ENCODE results near the gene ATP1A2. TPM values are rescaled to one million over a fixed set of nuclear protein-coding genes. Genes with fewer than 3 reads are reported as not detected.
A peak's percentile ranks its signal among the peaks of the same experiment; 100 is the strongest.
"Not testable (repeated sequence)": the region's sequence is repeated elsewhere in the genome, so short reads cannot be mapped to it uniquely, and the experiment has no call there.

Gene ATP1A2
- total RNA-seq, 2 donors from 2014 or later: 1.8 to 12.1 TPM

DNA sequence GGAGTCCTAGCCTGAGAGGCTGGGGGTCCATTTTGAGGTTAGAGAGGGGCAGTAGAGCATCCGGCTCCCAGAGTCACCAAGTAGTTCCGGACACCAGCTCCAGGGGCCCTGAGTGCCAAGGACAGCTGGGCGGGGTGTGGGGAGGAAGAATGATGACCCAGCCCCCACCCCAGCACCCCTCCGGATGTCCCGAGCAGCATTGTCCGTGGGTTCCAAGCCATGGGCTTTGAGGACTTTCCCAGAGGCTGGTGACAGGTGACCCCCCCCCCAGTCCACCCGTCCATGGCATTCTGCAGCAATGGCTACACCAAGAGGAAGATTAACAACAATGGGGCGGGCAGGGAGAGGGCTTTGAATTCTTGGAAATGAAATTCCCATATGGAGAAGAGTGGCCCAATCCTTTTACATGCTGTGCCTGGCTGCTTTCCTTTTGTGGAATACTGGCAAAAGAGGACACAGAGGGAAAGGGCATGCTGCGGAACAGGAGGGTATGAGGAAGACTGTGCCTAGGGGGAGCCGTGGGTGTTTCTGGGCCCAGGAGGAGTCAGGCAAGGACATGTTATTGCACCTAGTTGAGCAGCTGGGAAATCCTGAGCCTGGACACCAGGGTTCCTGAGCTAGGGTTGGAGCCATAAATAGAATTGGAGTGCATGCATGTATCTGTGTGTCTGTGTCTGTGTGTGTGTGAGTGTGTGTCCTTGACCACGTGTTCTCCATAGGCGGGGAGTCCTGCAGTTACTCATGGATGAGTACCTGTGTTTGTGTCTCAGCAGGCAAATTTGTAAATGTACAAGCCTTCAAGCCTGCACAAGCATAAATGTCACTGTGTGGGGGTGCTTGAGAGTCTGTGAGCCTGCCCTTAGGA, 956 bp downstream of the ATP1A2 start:
- ATAC-seq (no peak), DNase-seq (no peak)
- intact Hi-C loops (cut with DNase I, micrococcal nuclease): no loop called here

DNA sequence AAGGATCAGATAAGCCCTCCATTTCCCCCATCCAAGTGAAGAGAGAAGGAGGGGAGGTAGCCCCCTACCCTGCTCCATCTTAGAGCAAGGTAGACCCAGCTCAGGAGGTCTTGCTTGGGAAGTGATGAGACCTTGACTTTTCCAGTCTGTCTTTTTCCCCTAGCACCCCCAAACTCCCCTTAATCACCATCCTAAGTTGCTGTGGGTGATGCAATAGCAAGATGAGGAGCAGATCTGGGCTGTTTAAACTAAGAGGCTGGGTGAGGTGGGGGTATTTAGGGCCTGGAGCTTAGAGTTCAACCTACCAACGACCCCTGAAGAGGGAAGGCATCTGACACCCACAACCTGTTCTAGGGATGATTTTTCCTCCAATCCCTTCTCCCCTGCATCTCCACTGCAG, 1.7 kb downstream of the ATP1A2 start:
- no peak for DNase-seq
- no peak for ATAC-seq
- intact Hi-C loops (cut with DNase I, micrococcal nuclease): no loop called here

DNA sequence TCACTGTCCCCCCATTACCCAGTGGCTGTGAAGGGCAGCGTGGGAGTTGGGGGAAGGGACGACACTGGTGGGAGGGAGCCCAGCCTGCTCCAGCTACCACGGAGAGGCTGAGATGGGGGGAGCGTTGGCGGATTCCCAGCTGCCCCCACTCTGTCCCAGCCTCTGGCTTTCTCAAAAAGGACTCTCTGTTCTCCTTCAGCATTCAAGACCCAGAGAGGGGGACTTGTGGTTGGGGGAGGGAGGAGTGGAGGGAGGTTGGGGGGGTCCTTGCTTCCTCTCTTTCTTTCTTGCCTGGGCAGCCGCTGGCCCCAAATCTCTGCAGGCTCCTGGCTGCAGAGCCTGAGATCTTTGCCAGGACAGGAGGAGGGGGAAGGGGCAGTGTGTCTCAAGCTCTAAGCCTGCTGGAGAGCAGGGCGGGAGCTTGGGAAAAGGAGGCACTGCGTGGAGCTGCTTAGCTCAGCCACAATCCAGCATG, 2.2 kb downstream of the ATP1A2 start:
- ATAC-seq (no peak), DNase-seq (peak in 1 of 2 donors; percentile 52)
- intact Hi-C loops (cut with DNase I, micrococcal nuclease): no loop called here

DNA sequence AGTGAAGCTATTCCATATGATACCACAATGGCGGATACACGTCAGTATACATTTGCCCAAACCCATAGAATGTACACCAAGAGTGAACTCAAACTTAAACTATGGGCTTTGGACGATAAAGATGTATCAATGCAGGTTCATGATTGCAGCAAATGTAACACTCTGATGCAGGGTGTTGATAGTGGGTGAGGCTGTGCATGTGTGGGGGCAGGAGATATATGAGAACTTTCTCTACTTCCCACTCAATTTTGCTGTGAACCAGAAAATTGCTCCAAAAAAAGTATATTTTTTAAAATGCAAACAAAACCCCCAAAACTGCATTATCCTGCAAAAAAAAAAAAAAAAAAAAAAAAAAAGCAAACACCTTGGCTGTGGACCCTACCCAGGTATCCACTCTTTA, 3.4 kb downstream of the ATP1A2 start:
- no peak for ATAC-seq
- intact Hi-C loops (cut with DNase I, micrococcal nuclease): no loop called here
- no peak for DNase-seq

DNA sequence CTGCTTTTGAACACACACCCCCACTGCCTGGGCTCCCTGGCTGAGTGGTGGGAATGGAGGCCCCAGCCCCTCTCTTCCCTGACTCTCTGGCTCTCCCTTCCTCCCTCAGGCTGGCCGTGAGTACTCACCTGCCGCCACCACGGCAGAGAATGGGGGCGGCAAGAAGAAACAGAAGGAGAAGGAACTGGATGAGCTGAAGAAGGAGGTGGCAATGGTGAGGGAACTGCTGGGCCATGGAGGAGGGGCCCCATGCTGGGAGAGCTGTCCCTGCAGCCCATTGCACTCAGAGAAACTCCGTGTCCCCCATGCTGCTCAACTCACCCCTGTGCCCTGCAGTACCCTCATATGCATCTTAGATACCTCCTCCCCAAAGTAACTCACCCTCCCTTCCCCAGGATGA, 5.2 kb downstream of the ATP1A2 start:
- intact Hi-C loops (cut with DNase I, micrococcal nuclease): no loop called here
- ATAC-seq (no peak), DNase-seq (no peak)

DNA sequence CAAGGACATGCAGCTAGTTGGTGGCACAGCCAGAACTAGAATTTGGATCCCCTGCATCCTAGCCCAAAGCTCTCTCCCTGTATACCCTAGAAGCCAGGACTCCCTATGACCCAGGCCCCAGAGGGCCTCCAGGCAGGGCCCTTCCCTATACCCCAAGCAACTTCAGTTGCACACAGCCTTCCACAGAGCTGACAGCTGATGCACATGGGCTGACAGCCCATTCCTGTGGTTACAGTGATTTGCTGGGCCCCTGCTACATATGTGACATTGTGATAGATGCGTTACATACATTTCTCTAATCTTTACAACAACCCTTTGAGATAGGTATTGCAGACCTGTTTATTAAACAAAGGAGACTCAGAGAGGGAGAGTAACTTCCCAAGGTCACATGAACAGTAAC, 5.8 kb downstream of the ATP1A2 start:
- intact Hi-C loops (cut with DNase I, micrococcal nuclease): no loop called here
- DNase-seq: no peak
- ATAC-seq: no peak

DNA sequence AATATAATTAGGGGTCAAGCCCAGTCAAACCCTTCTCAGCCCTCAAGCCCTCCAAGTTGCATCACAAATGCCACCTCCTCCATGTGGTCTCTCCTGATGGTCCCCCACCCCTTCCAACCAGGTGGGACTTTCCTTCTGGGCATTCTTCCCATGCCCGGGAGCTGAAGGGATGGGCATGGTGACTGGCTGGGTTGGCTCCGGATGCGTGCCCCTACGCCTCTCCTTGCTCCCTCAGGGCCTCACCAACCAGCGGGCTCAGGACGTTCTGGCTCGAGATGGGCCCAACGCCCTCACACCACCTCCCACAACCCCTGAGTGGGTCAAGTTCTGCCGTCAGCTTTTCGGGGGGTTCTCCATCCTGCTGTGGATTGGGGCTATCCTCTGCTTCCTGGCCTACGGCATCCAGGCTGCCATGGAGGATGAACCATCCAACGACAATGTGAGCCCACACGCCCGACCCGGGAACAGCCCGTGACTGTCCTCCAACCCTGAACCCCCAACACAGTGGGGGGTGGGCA, 7.5 kb downstream of the ATP1A2 start:
- ATAC-seq: no peak
- intact Hi-C loops (cut with DNase I, micrococcal nuclease): no loop called here
- no peak for DNase-seq

DNA sequence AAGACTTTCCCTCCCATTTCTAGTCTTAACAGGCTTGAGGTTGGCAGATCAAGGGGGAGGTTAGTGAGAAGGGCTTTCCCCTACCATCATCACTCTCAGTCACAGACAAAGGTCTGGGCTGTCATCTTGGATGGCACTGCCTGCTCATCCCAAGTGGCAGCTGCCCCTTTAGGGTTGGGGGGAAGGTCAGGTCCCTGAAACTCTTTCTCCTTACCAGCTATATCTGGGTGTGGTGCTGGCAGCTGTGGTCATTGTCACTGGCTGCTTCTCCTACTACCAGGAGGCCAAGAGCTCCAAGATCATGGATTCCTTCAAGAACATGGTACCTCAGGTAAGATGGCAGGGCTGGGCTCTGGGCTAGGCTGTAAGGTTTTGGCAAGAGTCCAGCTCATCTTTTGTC, 8.2 kb downstream of the ATP1A2 start:
- DNase-seq (no peak), ATAC-seq (no peak)
- intact Hi-C loops (cut with DNase I, micrococcal nuclease): no loop called here

DNA sequence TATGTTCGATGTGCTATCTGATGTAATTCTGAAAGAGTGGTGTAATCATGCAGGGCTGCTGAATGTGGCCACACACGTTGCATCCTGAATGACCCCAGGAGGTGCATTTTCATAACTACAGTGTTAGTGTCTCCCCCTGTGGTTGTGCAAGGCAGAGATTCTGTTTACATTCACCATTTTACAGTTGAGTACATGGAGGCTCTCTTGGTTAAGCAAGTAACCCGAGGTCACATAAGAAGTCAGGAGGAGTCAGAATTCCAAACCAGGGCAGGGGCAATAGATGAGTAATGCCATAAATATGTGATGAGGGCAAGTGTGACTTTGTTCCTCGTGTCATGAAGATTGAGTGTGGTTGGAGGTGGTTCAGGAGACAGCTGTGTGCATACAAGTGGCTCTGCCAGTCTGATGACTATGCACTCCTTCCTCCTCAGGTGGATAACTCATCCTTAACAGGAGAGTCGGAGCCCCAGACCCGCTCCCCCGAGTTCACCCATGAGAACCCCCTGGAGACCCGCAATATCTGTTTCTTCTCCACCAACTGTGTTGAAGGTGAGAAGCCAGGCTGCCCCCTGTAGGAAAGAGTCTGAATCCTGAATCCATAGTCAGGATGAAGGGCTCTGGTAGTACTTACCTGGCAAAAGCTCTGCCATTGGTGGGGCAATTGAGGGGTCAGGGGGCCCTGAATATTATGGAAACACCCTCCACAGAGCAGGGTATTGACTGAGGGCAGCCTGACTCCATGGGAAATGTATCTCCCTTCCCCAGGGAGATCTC, 9.3 kb downstream of the ATP1A2 start:
- ATAC-seq (no peak), DNase-seq (no peak)
- intact Hi-C loops (cut with DNase I, micrococcal nuclease): no loop called here

DNA sequence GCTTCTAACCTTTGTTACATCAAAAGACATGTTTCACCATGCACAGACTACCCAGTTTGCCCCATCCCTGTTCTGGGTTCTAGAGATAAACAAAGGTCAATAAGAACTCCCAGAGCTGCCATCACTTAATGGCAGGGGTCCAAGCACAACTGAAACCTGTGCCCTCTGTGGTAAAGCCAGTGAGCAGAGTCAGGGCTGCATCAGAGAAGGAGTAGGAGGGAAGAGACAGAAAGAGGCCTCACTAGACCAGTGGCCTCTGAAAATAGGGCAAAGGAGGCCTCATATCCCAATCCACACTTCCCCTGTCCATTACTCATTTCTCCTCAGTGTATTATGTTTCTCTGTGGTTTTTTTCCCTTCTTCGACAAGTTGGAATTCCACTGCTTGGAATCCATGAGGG, 10.2 kb downstream of the ATP1A2 start:
- DNase-seq (no peak), ATAC-seq (no peak)
- intact Hi-C loops (cut with DNase I, micrococcal nuclease): no loop called here

DNA sequence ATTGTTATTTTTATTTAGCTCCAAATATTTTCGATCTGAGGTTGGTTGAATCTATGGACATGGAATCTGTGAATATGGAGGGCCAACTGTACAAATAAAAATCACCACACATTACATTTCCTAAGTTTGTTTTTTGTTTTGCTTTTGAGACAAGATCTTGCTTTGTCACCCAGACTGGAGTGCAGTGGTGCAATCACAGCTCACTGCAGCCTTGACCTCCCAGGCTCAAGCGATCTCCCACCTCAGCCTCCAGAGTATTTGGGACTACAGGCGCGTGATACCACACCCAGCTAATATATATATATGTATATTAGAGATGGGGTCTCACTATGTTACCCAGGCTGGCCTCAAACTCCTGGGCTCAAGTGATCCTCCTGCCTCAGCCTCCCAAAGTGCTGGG, 10.8 kb downstream of the ATP1A2 start:
- DNase-seq; intact Hi-C loops (cut with DNase I, micrococcal nuclease); ATAC-seq: not testable (repeated sequence)

DNA sequence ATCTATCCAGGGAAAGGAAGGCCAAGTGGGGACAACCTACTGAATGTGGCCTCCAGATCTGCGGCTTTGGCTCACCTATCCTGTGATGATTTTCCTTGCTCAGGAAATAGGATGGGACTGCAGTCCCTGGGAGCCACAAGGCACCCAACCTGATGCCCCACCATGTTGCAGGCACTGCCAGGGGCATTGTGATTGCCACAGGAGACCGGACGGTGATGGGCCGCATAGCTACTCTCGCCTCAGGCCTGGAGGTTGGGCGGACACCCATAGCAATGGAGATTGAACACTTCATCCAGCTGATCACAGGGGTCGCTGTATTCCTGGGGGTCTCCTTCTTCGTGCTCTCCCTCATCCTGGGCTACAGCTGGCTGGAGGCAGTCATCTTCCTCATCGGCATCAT, 11.8 kb downstream of the ATP1A2 start:
- intact Hi-C loops (cut with DNase I, micrococcal nuclease): no loop called here
- ATAC-seq (no peak), DNase-seq (no peak)

DNA sequence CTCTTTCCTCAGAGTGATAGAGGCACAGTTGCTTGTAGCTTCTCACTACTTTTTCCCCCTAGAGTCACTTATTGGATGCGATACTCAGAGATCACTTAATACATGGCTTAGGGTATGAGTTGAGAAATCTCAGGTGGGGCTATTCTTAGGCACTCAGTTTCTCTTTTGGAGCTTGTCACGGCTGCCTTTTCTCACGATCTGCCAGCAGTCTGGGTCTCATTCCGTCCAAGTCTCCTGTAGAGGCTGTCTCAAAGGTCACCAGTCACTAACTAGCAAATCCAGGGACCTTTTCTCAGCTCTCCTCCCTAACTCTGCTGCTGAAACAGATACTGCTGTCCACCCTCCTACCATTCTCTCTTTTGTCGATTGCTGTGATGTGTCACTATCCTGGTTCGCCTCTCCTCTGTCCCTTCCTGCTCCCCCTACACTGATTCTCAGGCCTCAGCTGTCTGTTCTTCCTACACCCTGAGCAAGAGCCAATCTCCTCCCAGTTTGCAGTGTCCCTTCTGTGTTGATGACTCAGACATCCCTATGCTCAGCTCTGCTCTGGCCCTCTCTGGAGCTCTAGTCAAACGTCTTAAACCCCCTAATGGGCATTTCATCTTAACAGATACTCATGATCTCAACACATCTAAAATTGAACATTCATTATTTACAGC, 12.4 kb downstream of the ATP1A2 start:
- ATAC-seq: no peak
- intact Hi-C loops (cut with DNase I, micrococcal nuclease): no loop called here
- DNase-seq: no peak

DNA sequence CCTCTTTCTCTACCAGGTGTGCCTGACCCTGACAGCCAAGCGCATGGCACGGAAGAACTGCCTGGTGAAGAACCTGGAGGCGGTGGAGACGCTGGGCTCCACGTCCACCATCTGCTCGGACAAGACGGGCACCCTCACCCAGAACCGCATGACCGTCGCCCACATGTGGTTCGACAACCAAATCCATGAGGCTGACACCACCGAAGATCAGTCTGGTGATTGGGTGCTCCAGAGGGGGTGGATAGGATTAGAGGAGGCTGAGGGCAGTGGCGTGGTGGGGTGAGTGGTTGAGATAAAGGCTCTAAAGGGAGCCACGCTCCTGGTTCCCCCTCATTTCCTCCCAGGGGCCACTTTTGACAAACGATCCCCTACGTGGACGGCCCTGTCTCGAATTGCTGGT, 13.1 kb downstream of the ATP1A2 start:
- intact Hi-C loops (cut with DNase I, micrococcal nuclease): no loop called here
- no peak for DNase-seq
- ATAC-seq: no peak

DNA sequence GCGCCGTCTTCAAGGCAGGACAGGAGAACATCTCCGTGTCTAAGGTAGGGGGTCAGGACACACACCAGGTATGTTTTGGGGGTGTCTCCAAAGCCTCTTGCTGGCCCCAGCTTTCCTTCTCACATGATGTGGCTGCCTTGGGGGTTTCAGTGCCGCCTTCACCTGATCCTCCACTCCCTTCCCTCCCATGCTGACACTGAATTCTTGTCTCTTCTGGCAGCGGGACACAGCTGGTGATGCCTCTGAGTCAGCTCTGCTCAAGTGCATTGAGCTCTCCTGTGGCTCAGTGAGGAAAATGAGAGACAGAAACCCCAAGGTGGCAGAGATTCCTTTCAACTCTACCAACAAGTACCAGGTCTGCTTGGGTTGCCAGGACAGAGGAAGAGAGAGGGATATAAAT, 13.5 kb downstream of the ATP1A2 start:
- intact Hi-C loops (cut with DNase I, micrococcal nuclease): no loop called here
- ATAC-seq (no peak), DNase-seq (no peak)

DNA sequence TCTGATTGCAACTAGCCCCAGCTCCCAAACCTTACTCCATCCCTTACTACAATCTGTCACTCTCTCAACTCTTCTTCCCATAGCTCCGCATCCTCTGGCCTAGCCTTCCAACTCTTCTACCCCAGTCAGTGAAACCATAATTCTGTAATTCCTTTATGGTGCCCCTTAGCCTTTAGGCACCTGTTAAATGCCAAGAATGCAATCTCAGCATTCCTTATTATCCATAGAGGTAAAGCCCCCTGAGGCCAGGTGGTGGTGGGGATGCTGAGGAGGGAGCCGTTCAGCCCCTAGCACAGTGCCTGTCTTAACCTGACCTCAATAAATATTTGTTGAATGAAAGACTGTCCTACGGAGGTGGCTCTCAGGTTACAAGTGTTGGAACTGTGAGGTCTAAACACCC, 14.0 kb downstream of the ATP1A2 start:
- no peak for DNase-seq
- intact Hi-C loops (cut with DNase I, micrococcal nuclease): no loop called here
- ATAC-seq: no peak

DNA sequence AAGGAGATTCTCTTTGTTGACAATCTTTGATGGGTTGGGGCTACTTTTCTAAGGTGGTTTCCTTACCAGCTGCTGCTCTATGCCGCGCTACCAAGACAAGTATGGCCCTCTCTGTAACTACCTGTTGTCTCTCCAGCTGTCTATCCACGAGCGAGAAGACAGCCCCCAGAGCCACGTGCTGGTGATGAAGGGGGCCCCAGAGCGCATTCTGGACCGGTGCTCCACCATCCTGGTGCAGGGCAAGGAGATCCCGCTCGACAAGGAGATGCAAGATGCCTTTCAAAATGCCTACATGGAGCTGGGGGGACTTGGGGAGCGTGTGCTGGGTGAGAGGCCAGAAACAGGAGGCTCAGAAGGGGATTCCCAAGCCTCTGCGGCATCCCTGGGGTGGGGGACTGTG, 14.4 kb downstream of the ATP1A2 start:
- DNase-seq (no peak), ATAC-seq (no peak)
- intact Hi-C loops (cut with DNase I, micrococcal nuclease): no loop called here

DNA sequence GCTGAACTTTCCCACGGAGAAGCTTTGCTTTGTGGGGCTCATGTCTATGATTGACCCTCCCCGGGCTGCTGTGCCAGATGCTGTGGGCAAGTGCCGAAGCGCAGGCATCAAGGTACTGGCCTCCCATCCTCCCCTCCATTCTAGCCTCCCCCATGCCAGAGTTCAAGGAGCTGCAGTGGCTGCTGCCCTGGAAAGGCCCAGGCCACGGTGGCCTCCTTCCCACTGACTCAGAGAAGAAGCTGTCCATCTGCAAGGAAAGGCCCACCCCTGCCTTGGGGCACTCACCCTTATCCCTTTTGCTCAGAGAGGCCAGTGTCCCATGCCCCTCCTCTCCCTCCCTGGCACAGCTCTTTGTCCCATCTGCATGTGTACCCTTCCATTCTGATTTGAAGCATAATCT, 14.9 kb downstream of the ATP1A2 start:
- intact Hi-C loops (cut with DNase I, micrococcal nuclease): no loop called here
- ATAC-seq: no peak
- no peak for DNase-seq

DNA sequence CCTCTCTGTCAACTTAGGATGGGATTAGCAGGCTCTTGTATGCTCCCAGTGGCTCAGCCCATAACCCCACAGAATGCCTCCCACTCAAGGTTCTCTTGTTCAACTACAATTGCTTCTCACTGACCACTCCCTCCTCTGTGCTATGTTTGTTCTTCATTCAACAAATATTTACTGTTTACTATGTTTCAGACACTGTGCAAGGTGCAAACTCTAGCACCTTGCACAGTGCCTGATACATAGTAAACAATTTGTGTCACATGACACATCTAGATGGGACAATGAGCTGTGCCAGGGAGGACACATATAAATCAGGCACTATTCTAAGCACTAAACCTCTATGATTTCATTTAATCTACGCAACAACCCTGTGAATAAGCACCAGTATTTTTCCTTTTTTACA, 15.4 kb downstream of the ATP1A2 start:
- no peak for DNase-seq
- intact Hi-C loops (cut with DNase I, micrococcal nuclease): no loop called here
- ATAC-seq: no peak

Data from left colon (tissue), 2 donors.